ENCODE results near the gene SERPINA5. TPM values are rescaled to one million over a fixed set of nuclear protein-coding genes. Genes with fewer than 3 reads are reported as not detected.
"Not testable (repeated sequence)": the region's sequence is repeated elsewhere in the genome, so short reads cannot be mapped to it uniquely, and the experiment has no call there.

The SERPINA5 gene
- total RNA-seq, 1 donor from 2014 or later: not detected

GRCh38 chr14:94636744-94637412 lies 55.7 kb downstream of the SERPINA5 start:
- H3K9me3 Mint-ChIP-seq: no peaks in the 10 kb centered on the region
- H3K27me3 Mint-ChIP-seq: no peaks in the 10 kb centered on the region
- no peak for DNase-seq
- no peaks in the 10 kb centered on the region for H3K36me3 Mint-ChIP-seq (ENCODE audit: low read depth)
- no peaks in the 10 kb centered on the region for H3K4me1 Mint-ChIP-seq
- CTCF ChIA-PET: no interaction called here
- POLR2A ChIA-PET: no interaction called here
- ATAC-seq (ENCODE audit: low read depth): no peak
- TF ChIP-seq CTCF (IDR thresholded peaks at IDR 0.05): no peak
- intact Hi-C loops (cut with micrococcal nuclease): no loop called here
- H3K27ac Mint-ChIP-seq: no peak overlapping the region
- no peak overlapping the region for H3K4me3 Mint-ChIP-seq

GRCh38 chr14:94637814-94638213 lies 56.6 kb downstream of the SERPINA5 start:
- H3K4me1 Mint-ChIP-seq; ATAC-seq (ENCODE audit: low read depth); CTCF ChIA-PET; H3K36me3 Mint-ChIP-seq (ENCODE audit: low read depth); H3K4me3 Mint-ChIP-seq; intact Hi-C loops (cut with micrococcal nuclease); H3K9me3 Mint-ChIP-seq; POLR2A ChIA-PET; H3K27me3 Mint-ChIP-seq; DNase-seq; H3K27ac Mint-ChIP-seq: not testable (repeated sequence)

- H3K4me1 Mint-ChIP-seq: no peaks in the 10 kb centered on the region
- DNase-seq (no peak), ATAC-seq (ENCODE audit: low read depth) (no peak)
- CTCF ChIA-PET: no interaction called here
- TF ChIP-seq CTCF (IDR thresholded peaks at IDR 0.05): no peak
- POLR2A ChIA-PET: no interaction called here
- intact Hi-C loops (cut with micrococcal nuclease): no loop called here
- no peak overlapping the region for H3K27ac Mint-ChIP-seq
- no peaks in the 10 kb centered on the region for H3K9me3 Mint-ChIP-seq
- H3K4me3 Mint-ChIP-seq: no peak overlapping the region
- H3K36me3 Mint-ChIP-seq (ENCODE audit: low read depth): no peaks in the 10 kb centered on the region
- no peaks in the 10 kb centered on the region for H3K27me3 Mint-ChIP-seq
Measured at GRCh38 chr14:94638339-94638738, 57.1 kb downstream of the SERPINA5 start.

GRCh38 chr14:94638961-94639817 lies 58.0 kb downstream of the SERPINA5 start:
- ChIA-PET POLR2A (no interaction called here), CTCF (no interaction called here)
- Mint-ChIP-seq H3K4me1 (no peaks in the 10 kb centered on the region), H3K4me3 (no peak overlapping the region), H3K36me3 (ENCODE audit: low read depth) (no peaks in the 10 kb centered on the region), H3K9me3 (no peaks in the 10 kb centered on the region), H3K27me3 (no peaks in the 10 kb centered on the region), H3K27ac (no peak overlapping the region)
- DNase-seq: no peak
- intact Hi-C loops (cut with micrococcal nuclease): no loop called here
- no peak for ATAC-seq (ENCODE audit: low read depth)
- TF ChIP-seq CTCF (IDR thresholded peaks at IDR 0.05): no peak

- intact Hi-C loops (cut with micrococcal nuclease): no loop called here
Measured at GRCh38 chr14:94640721-94641631, 59.8 kb downstream of the SERPINA5 start.

More at GRCh38 chr14:94640721-94641631, 59.8 kb downstream of the SERPINA5 start:
- H3K27ac Mint-ChIP-seq: no peak overlapping the region
- no peak for TF ChIP-seq CTCF (IDR thresholded peaks at IDR 0.05)
- ChIA-PET POLR2A (no interaction called here), CTCF (no interaction called here)
- DNase-seq: no peak
- no peaks in the 10 kb centered on the region for H3K27me3 Mint-ChIP-seq
- H3K4me1 Mint-ChIP-seq: no peaks in the 10 kb centered on the region
- no peaks in the 10 kb centered on the region for H3K36me3 Mint-ChIP-seq (ENCODE audit: low read depth)
- ATAC-seq (ENCODE audit: low read depth): no peak
- H3K9me3 Mint-ChIP-seq: no peaks in the 10 kb centered on the region
- H3K4me3 Mint-ChIP-seq: no peak overlapping the region

Data from activated B cell treated with CpG ODN at 0.5 μM for 24 hours (primary cell).